ENCODE results near the gene NAALADL2. TPM values are rescaled to one million over a fixed set of nuclear protein-coding genes. Genes with fewer than 3 reads are reported as not detected.

NAALADL2 gene
- total and polyA plus RNA-seq, 7 donors: 0.56 to 3.3 (median 1.6) TPM

DNA sequence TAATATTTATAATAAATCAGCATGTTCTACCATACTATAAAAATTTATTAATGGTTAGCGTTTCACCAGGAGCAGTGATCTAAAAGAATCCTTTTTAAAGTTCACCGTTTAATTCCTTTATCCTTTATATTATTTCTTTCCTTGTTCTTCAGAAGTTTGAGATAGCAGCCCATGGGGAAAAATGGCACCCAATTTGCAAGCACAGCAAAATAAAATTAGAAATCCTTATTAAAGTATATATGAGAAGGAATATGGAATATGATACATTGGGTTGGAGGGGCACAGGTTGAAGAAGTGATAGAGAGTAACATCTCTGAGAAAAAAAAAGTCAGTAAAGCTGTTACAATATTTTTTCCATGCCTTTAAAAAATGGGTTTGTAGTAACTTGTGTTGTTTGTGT lies 892.0 kb downstream of the NAALADL2 start:
- no peak overlapping the region for H3K27ac ChIP-seq
- H3K4me1 ChIP-seq: no peaks in the 10 kb centered on the region
- H3K4me3 ChIP-seq: no peak overlapping the region
- TF ChIP-seq, protein P1, sequence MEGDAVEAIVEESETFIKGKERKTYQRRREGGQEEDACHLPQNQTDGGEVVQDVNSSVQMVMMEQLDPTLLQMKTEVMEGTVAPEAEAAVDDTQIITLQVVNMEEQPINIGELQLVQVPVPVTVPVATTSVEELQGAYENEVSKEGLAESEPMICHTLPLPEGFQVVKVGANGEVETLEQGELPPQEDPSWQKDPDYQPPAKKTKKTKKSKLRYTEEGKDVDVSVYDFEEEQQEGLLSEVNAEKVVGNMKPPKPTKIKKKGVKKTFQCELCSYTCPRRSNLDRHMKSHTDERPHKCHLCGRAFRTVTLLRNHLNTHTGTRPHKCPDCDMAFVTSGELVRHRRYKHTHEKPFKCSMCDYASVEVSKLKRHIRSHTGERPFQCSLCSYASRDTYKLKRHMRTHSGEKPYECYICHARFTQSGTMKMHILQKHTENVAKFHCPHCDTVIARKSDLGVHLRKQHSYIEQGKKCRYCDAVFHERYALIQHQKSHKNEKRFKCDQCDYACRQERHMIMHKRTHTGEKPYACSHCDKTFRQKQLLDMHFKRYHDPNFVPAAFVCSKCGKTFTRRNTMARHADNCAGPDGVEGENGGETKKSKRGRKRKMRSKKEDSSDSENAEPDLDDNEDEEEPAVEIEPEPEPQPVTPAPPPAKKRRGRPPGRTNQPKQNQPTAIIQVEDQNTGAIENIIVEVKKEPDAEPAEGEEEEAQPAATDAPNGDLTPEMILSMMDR (IDR thresholded peaks at IDR 0.05): no peak
- ATAC-seq (no peak), DNase-seq (no peak)
- WGBS, 3 donors: 93 to 97% (median 96%) methylated on average over 2 of the region's 2 CpGs
- H3K27me3 ChIP-seq (ENCODE audit: insufficient read depth in 3 of 3, low read length in 2 of 3): no peaks in the 10 kb centered on the region
- no peaks in the 10 kb centered on the region for H3K36me3 ChIP-seq (ENCODE audit: insufficient read depth in 1 of 2, low read depth in 1 of 2)
- intact Hi-C loops (cut with DNase I): no loop called here
- H3K9me3 ChIP-seq: no peaks in the 10 kb centered on the region

DNA sequence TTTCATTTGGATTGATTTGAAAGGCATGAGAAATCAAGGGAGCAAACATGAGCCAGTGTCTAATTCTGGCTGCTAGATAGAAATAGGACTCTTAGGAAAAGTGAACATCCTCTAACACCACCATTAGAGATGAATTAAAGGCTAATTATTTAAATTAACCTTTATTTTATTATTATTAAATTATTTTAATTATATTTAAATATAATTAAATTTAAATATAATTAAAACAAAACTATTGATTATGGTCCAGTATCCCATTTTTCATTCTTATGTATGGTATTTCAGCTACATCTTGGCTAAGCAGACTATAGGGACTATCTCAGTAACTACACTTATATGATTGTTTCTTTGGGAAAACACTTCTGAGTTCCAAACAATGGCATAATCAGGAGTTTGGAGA lies 904.8 kb downstream of the NAALADL2 start:
- no peaks in the 10 kb centered on the region for H3K4me1 ChIP-seq
- intact Hi-C loops (cut with DNase I): no loop called here
- no peak overlapping the region for H3K4me3 ChIP-seq
- no peak for DNase-seq
- no peaks in the 10 kb centered on the region for H3K36me3 ChIP-seq (ENCODE audit: insufficient read depth in 1 of 2, low read depth in 1 of 2)
- ATAC-seq: no peak
- no peaks in the 10 kb centered on the region for H3K27me3 ChIP-seq (ENCODE audit: insufficient read depth in 3 of 3, low read length in 2 of 3)
- no peak overlapping the region for H3K27ac ChIP-seq
- H3K9me3 ChIP-seq: no peaks in the 10 kb centered on the region
- TF ChIP-seq, protein P1 (IDR thresholded peaks at IDR 0.05): no peak

DNA sequence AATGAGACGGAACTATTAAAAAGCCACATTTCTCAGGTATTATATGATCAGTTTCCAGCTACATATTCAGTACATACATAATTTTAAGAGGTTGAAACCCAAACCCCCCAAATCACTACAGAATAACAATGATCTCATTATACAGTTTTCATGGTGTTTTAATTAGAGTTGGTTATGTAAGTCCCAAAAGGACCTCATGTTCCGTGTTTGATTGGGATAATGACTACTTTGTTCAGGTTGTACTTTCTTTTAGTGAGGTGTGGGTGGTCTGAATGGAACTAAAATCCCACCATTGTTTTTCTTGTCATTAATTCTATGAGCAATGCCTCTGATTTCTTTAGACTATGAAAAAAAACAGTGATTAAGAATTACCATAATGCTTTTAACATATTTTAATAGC lies 905.6 kb downstream of the NAALADL2 start:
- TF ChIP-seq, protein P1 (IDR thresholded peaks at IDR 0.05): no peak
- Histone ChIP-seq H3K27ac (no peak overlapping the region), H3K4me1 (no peaks in the 10 kb centered on the region), H3K27me3 (ENCODE audit: insufficient read depth in 3 of 3, low read length in 2 of 3) (no peaks in the 10 kb centered on the region), H3K4me3 (no peak overlapping the region), H3K36me3 (ENCODE audit: insufficient read depth in 1 of 2, low read depth in 1 of 2) (no peaks in the 10 kb centered on the region), H3K9me3 (no peaks in the 10 kb centered on the region)
- DNase-seq (no peak), ATAC-seq (no peak)
- intact Hi-C loops (cut with DNase I): no loop called here
- WGBS, 3 donors: 78 to 87% (median 81%) methylated on average over 2 of the region's 2 CpGs

DNA sequence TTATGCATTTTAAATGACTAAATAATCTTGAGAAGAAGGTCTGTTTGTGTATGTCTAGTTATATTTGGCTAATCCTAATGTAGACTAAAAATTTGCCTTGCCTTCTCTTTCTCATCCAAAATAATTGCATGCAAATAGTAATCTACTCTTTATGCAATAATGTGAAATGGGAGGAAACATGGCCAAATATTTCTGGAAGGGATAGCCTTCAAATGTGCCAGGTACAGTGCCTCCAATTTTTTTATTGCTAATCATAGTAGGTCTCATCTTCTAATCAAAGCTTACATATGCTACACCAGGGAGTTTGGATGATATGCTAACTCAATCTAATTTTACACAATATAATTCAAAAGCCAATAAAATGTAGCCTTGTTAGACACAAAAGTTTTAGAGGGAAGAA lies 911.3 kb downstream of the NAALADL2 start:
- Histone ChIP-seq H3K36me3 (ENCODE audit: insufficient read depth in 1 of 2, low read depth in 1 of 2) (no peaks in the 10 kb centered on the region), H3K4me1 (no peaks in the 10 kb centered on the region), H3K9me3 (no peaks in the 10 kb centered on the region), H3K27ac (no peak overlapping the region), H3K4me3 (no peak overlapping the region), H3K27me3 (ENCODE audit: insufficient read depth in 3 of 3, low read length in 2 of 3) (no peaks in the 10 kb centered on the region)
- TF ChIP-seq, protein P1 (IDR thresholded peaks at IDR 0.05): no peak
- intact Hi-C loops (cut with DNase I): no loop called here
- ATAC-seq (no peak), DNase-seq (no peak)

DNA sequence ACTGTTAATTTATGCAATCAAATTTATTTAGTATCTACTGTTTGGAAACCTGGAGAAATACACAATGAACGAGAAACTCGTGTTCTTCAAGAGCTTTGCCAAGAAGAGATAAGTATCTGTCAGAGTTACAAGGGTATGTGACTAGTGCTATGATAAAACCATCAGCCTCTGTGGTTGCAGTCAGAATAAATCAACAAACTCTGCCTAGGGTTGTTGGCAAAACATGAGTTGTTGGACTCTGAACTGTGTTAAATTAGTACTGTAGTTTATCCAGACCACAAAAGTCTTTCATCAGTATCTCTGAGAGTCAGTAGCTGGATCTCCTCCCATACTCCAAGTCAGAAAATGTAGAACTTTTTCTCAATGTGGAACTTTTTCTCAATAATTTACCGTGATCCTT lies 918.4 kb downstream of the NAALADL2 start:
- Histone ChIP-seq H3K36me3 (ENCODE audit: insufficient read depth in 1 of 2, low read depth in 1 of 2) (no peaks in the 10 kb centered on the region), H3K27ac (no peak overlapping the region), H3K27me3 (ENCODE audit: insufficient read depth in 3 of 3, low read length in 2 of 3) (no peaks in the 10 kb centered on the region), H3K4me3 (no peak overlapping the region), H3K9me3 (no peaks in the 10 kb centered on the region), H3K4me1 (no peaks in the 10 kb centered on the region)
- TF ChIP-seq, protein P1 (IDR thresholded peaks at IDR 0.05): no peak
- no peak for ATAC-seq
- intact Hi-C loops (cut with DNase I): no loop called here
- DNase-seq: no peak
- WGBS, 3 donors: 36 to 63% (median 37%) methylated on average over 3 of the region's 3 CpGs

Data from psoas muscle (tissue), 8 donors.